ENCODE data around the gene OTOF. TPM values are rescaled to one million over a fixed set of nuclear protein-coding genes. Genes with fewer than 3 reads are reported as not detected.
A peak's percentile ranks its signal among the peaks of the same experiment; 100 is the strongest.

Gene OTOF
- total and polyA plus RNA-seq, 2 experiments from 2014 or later, result 0.38 to 0.43 TPM

- no peaks in the 10 kb centered on the region for H3K9me3 ChIP-seq (ENCODE audit: low read depth)
- no peak overlapping the region for H3K27ac ChIP-seq
- no peak for DNase-seq
- no peak overlapping the region for H3K4me2 ChIP-seq (ENCODE audit: unreplicated experiment)
- no peaks in the 10 kb centered on the region; the same call in 1 of the 2 replicates for H3K4me1 ChIP-seq (ENCODE audit: insufficient read depth)
- no peak for TF ChIP-seq EZH2 (IDR thresholded peaks at IDR 0.05; ENCODE audit: insufficient read depth, poor library complexity, severe bottlenecking)
- in situ Hi-C loops (cut with MboI), result no loop called here
- no peaks in the 10 kb centered on the region for H3K79me2 ChIP-seq (ENCODE audit: insufficient read depth)
- H3K4me3 ChIP-seq, result no peak overlapping the region
- no peak overlapping the region for H3K9ac ChIP-seq
- peaks cover 3% of the 10 kb centered on the region; the same call in 1 of the 2 replicates for H3F3A ChIP-seq (ENCODE audit: insufficient read depth)
- H3K27me3 ChIP-seq (replicated peaks; ENCODE audit: insufficient read depth), result no peaks in the 10 kb centered on the region
- H2AFZ ChIP-seq, result peak overlapping the region; percentile 36; the same call in 1 of the 2 replicates
- H3K9me2 ChIP-seq (ENCODE audit: insufficient read depth), result no peaks in the 10 kb centered on the region
- H4K20me1 ChIP-seq (ENCODE audit: insufficient read depth), result no peaks in the 10 kb centered on the region
- no peaks in the 10 kb centered on the region for H3K36me3 ChIP-seq (ENCODE audit: low read depth)
Measured at GRCh38 chr2:26432363-26432762, 45.6 kb downstream of the OTOF start.

DNA sequence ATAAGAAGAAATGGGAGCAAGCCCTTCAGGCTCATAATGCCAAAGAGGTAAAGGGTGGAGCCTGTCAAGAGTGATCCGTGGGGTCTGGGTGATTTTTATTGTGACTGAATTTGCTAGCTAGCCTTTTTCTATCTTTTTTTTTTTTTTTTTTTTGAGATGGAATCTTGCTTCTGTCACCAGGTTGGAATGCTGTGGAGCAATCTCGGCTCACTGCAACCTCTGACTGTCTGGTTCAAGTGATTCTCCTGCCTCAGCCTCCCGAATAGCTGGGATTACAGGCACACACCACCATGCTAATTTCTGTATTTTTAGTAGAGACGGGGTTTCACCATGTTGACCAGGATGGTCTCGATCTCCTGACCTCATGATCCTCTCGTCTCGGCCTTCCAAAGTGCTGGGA is 47.1 kb downstream of the OTOF start:
- Histone ChIP-seq H3K27me3 (replicated peaks; ENCODE audit: insufficient read depth) (no peaks in the 10 kb centered on the region), H3K36me3 (ENCODE audit: low read depth) (no peaks in the 10 kb centered on the region), H3K4me2 (ENCODE audit: unreplicated experiment) (no peak overlapping the region), H3K79me2 (ENCODE audit: insufficient read depth) (no peaks in the 10 kb centered on the region), H3K9me2 (ENCODE audit: insufficient read depth) (no peaks in the 10 kb centered on the region), H3K9ac (no peak overlapping the region), H4K20me1 (ENCODE audit: insufficient read depth) (no peaks in the 10 kb centered on the region), H3F3A (ENCODE audit: insufficient read depth) (peaks cover 3% of the 10 kb centered on the region; the same call in 1 of the 2 replicates), H2AFZ (no peak overlapping the region), H3K4me3 (no peak overlapping the region), H3K9me3 (ENCODE audit: low read depth) (no peaks in the 10 kb centered on the region), H3K4me1 (ENCODE audit: insufficient read depth) (no peaks in the 10 kb centered on the region; the same call in 1 of the 2 replicates), H3K27ac (no peak overlapping the region)
- DNase-seq, result peak; percentile 60
- in situ Hi-C loops (cut with MboI), result no loop called here
- WGBS, 2 experiments (ENCODE audit: low coverage in 1 of 2, low lambda C conversion rate in 2 of 2, missing lambda C conversion rate in 2 of 2), result 73% methylated on average over 7 of the region's 7 CpGs
- TF ChIP-seq EZH2phosphoT487 (IDR thresholded peaks at IDR 0.05; ENCODE audit: insufficient read depth, low read depth) (no peak), EZH2 (IDR thresholded peaks at IDR 0.05; ENCODE audit: insufficient read depth, poor library complexity, severe bottlenecking) (no peak)

DNA sequence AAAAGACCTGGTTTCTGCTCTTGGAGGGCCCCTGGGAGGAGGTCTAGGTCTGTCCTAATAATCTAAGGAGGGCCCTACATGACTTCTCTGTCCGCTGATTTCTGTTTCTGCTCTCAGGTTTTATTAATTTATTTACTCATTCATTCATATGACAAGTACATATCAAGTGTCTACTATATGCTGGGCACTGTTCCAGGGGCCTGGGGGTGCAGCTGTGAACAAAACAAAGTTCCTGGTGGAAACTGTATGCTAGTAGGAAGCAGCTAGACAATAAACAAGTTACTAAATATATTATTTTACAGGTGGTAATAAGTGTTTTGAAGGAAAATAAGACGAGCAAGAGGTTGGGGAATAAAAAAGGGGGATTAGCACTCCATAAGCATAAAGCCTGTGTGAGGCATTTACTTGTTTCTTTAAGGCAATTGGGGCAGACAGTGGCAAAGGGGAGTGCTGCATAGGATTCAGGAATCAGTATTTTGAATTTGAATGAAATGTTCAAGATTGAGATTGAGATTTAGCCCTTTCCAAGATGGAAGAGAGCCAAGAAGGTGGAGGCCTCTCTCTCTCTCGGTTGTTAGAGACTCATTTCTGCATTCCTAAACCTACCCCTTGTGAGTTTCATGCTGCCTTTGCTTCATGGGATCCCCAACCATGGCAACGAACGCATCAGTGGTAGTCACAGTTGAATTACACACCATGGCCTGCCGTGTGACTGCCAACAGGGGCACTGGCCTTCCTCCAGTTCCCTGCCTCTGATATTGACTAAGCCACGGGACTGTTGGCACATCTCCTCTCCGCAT is 47.9 kb downstream of the OTOF start:
- H3F3A ChIP-seq (ENCODE audit: insufficient read depth), result peaks cover 3% of the 10 kb centered on the region; the same call in 1 of the 2 replicates
- in situ Hi-C loops (cut with MboI), result no loop called here

DNA sequence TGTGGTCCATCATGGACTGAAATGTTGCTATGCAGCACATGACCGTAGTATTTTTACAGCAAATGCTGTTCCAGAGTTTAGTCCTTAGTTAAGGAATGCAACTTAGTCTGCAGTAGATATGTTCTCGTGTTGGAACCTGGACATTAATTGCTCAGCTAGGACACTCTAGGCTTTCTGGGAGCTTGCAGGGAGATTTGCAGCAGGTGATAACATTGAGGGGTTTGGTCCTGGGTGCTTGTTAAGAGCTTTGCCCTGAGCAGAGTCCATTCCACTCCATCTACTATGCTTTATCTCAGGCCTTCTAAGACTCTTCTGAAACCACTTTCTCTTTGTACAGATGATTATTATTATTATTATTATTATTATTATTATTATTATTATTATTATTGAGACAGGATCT is 49.1 kb downstream of the OTOF start:
- Histone ChIP-seq H3K4me1 (ENCODE audit: insufficient read depth) (no peaks in the 10 kb centered on the region; the same call in 1 of the 2 replicates), H3K36me3 (ENCODE audit: low read depth) (no peaks in the 10 kb centered on the region), H2AFZ (no peak overlapping the region), H3K4me3 (no peak overlapping the region), H3K79me2 (ENCODE audit: insufficient read depth) (no peaks in the 10 kb centered on the region), H3K27me3 (replicated peaks; ENCODE audit: insufficient read depth) (no peaks in the 10 kb centered on the region), H3K9me3 (ENCODE audit: low read depth) (no peaks in the 10 kb centered on the region), H3K9ac (no peak overlapping the region), H3K4me2 (ENCODE audit: unreplicated experiment) (no peak overlapping the region), H3K9me2 (ENCODE audit: insufficient read depth) (no peaks in the 10 kb centered on the region), H3F3A (ENCODE audit: insufficient read depth) (peaks cover 3% of the 10 kb centered on the region; the same call in 1 of the 2 replicates), H4K20me1 (ENCODE audit: insufficient read depth) (no peaks in the 10 kb centered on the region), H3K27ac (no peak overlapping the region)
- TF ChIP-seq EZH2 (IDR thresholded peaks at IDR 0.05; ENCODE audit: insufficient read depth, poor library complexity, severe bottlenecking) (no peak), EZH2phosphoT487 (IDR thresholded peaks at IDR 0.05; ENCODE audit: insufficient read depth, low read depth) (no peak)
- WGBS, 2 experiments (ENCODE audit: low coverage in 1 of 2, low lambda C conversion rate in 2 of 2, missing lambda C conversion rate in 2 of 2), result 82 to 88% methylated on average over 2 of the region's 2 CpGs
- no peak for DNase-seq
- in situ Hi-C loops (cut with MboI), result no loop called here

More for the DNA sequence above, 47.9 kb downstream of the OTOF start:
- no peak overlapping the region for H3K4me2 ChIP-seq (ENCODE audit: unreplicated experiment)
- H3K9ac ChIP-seq, result no peak overlapping the region
- H3K79me2 ChIP-seq (ENCODE audit: insufficient read depth), result no peaks in the 10 kb centered on the region
- H3K36me3 ChIP-seq (ENCODE audit: low read depth), result no peaks in the 10 kb centered on the region
- H4K20me1 ChIP-seq (ENCODE audit: insufficient read depth), result no peaks in the 10 kb centered on the region
- no peaks in the 10 kb centered on the region for H3K9me2 ChIP-seq (ENCODE audit: insufficient read depth)
- no peaks in the 10 kb centered on the region; the same call in 1 of the 2 replicates for H3K4me1 ChIP-seq (ENCODE audit: insufficient read depth)
- DNase-seq, result peak; percentile 32
- H3K27me3 ChIP-seq (replicated peaks; ENCODE audit: insufficient read depth), result no peaks in the 10 kb centered on the region
- H3K9me3 ChIP-seq (ENCODE audit: low read depth), result no peaks in the 10 kb centered on the region
- TF ChIP-seq EZH2 (IDR thresholded peaks at IDR 0.05; ENCODE audit: insufficient read depth, poor library complexity, severe bottlenecking), result no peak
- no peak for TF ChIP-seq EZH2phosphoT487 (IDR thresholded peaks at IDR 0.05; ENCODE audit: insufficient read depth, low read depth)
- H3K4me3 ChIP-seq, result no peak overlapping the region
- no peak overlapping the region for H3K27ac ChIP-seq
- WGBS, 2 experiments (ENCODE audit: low coverage in 1 of 2, low lambda C conversion rate in 2 of 2, missing lambda C conversion rate in 2 of 2), result 55 to 56% methylated on average over 8 of the region's 8 CpGs
- H2AFZ ChIP-seq, result no peak overlapping the region
